GM21723 (cell line): ENCODE results near the gene ACVR2B.

Experiments
- ATAC-seq: cut with Tn5 transposase; IDR thresholded peaks from one replicate; pipeline ENCODE4 v1.9.1; 2021; ENCODE audit warnings: mild to moderate bottlenecking, moderate library complexity; ENCODE audit not compliant: unreplicated experiment

Gene ACVR2B

GRCh38 chr3:38480930-38481329 lies 27.2 kb downstream of the ACVR2B start:
- ATAC-seq: no peak

GRCh38 chr3:38482951-38483350 lies 29.3 kb downstream of the ACVR2B start:
- ATAC-seq: no peak

- ATAC-seq: peak; percentile 93
Measured at GRCh38 chr3:38487323-38487722, 33.6 kb downstream of the ACVR2B start.

GRCh38 chr3:38488949-38489348 lies 35.3 kb downstream of the ACVR2B start:
- ATAC-seq: no peak

GRCh38 chr3:38489766-38490165 lies 36.1 kb downstream of the ACVR2B start:
- ATAC-seq: no peak

- no peak for ATAC-seq
Measured at GRCh38 chr3:38490281-38491030, 36.8 kb downstream of the ACVR2B start.

GRCh38 chr3:38491215-38491614 lies 37.5 kb downstream of the ACVR2B start:
- ATAC-seq: no peak

GRCh38 chr3:38493031-38493430 lies 39.3 kb downstream of the ACVR2B start:
- ATAC-seq: no peak

- peak; percentile 91 for ATAC-seq
Measured at GRCh38 chr3:38496131-38496910, 42.6 kb downstream of the ACVR2B start, which contains the start of gene EXOG. Gene EXOG (plus strand): TSS chr3:38496340. CDS start chr3:38496368, 28 bp downstream.

GRCh38 chr3:38497031-38497430 lies 43.3 kb downstream of the ACVR2B start:
- no peak for ATAC-seq

GRCh38 chr3:38500688-38501417 lies 47.2 kb downstream of the ACVR2B start:
- ATAC-seq: no peak

- ATAC-seq: peak; percentile 94
Measured at GRCh38 chr3:38507120-38507519, 53.4 kb downstream of the ACVR2B start.

- ATAC-seq: no peak
Measured at GRCh38 chr3:38509732-38510131, 56.0 kb downstream of the ACVR2B start.

GRCh38 chr3:38510631-38511030 lies 56.9 kb downstream of the ACVR2B start:
- ATAC-seq: no peak

GRCh38 chr3:38511546-38511945 lies 57.9 kb downstream of the ACVR2B start:
- ATAC-seq: no peak

- ATAC-seq: no peak
Measured at GRCh38 chr3:38515367-38515766, 61.7 kb downstream of the ACVR2B start.

GRCh38 chr3:38516669-38517068 lies 63.0 kb downstream of the ACVR2B start:
- ATAC-seq: no peak

- ATAC-seq: no peak
Measured at GRCh38 chr3:38519000-38519399, 65.3 kb downstream of the ACVR2B start.

- no peak for ATAC-seq
Measured at GRCh38 chr3:38519651-38520050, 66.0 kb downstream of the ACVR2B start.

- ATAC-seq: no peak
Measured at GRCh38 chr3:38521391-38521987, 67.8 kb downstream of the ACVR2B start.

GRCh38 chr3:38522002-38522401 lies 68.3 kb downstream of the ACVR2B start:
- no peak for ATAC-seq
